ENCODE results near the gene SLC22A13.
"Not testable (repeated sequence)": the region's sequence is repeated elsewhere in the genome, so short reads cannot be mapped to it uniquely, and the experiment has no call there.

SLC22A13 gene

GRCh38 chr3:38266810-38267209 is 1.2 kb downstream of the SLC22A13 start:
- DNase-seq = no peak

GRCh38 chr3:38267662-38268061 is 2.0 kb downstream of the SLC22A13 start:
- DNase-seq = no peak

DNA sequence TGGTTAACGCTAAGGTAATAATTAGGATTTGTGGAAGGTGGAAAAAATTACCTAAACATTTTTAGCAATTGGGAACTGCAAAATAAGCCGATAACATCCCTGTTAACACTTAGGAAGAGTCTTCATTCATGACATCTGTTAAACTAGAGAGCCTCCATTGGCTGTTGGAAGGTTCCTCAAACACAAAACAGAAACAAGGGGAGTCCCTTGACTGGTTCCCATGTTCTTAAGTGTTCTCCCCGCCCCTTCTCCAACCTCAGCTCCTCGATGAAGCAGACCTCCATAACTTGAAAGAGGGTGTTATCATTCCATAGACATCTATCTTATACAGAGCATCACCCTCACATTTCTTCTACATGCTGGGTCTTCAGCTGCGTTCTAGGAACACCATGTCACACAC is 2.5 kb downstream of the SLC22A13 start:
- peak; percentile 37 to 44 for DNase-seq

DNA sequence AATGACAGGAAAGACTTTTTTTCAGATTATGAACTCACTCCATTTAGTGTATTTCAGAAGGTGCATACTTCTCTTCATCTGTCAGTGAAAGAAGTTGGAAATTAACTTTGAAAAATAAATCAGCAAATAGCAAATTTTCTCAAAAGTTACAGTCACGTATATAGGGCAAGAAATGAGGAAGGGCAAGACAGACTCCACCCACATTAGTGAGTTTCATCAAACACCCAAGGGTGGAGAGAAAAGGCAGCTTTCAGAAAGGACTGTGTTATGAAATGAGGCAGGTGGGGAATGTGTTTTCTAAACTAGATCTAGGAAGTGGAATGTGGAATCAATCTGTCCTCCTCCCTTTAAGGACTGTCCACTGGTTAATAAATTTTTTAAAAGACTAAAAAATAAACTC is 2.9 kb downstream of the SLC22A13 start:
- peak; percentile 58 to 59 for DNase-seq

DNA sequence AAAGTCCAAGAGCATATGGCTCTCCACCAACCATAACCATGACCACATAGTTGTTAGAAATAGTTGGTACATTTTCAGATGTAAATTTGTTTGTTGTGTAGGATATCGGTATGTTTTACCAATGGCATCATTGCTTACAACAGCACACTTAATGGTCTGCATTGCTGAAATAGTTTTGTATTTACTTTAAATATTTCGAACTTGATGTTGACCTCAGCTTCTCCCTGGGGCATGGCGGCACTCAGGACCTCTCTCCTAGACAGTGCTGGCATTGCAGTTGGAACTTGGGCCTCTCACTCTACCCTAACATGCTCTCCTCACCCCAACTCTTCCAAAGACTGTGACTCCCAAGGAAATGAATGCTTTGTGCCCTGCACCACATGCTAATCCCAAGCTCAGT is 5.0 kb downstream of the SLC22A13 start:
- no peak for DNase-seq

DNA sequence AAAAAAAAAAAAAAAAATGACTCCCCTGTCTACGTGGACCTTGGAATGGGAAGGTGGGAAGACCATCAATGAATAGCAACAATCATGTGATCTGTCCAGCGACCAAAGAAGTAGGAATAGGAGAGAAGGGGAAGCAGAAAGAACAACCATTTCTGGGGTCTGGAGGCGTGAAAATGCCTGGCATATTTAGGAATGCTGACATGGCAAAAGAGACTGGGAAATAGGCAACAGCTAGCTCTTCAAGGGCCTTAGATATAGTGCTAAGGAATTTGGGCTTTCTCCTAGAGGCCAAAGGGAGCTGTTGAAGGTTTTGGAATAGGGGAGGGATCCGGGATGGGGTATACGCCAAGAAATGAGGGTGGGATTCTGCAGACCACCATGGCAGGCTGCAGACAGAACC is 5.9 kb downstream of the SLC22A13 start:
- no peak for DNase-seq

DNA sequence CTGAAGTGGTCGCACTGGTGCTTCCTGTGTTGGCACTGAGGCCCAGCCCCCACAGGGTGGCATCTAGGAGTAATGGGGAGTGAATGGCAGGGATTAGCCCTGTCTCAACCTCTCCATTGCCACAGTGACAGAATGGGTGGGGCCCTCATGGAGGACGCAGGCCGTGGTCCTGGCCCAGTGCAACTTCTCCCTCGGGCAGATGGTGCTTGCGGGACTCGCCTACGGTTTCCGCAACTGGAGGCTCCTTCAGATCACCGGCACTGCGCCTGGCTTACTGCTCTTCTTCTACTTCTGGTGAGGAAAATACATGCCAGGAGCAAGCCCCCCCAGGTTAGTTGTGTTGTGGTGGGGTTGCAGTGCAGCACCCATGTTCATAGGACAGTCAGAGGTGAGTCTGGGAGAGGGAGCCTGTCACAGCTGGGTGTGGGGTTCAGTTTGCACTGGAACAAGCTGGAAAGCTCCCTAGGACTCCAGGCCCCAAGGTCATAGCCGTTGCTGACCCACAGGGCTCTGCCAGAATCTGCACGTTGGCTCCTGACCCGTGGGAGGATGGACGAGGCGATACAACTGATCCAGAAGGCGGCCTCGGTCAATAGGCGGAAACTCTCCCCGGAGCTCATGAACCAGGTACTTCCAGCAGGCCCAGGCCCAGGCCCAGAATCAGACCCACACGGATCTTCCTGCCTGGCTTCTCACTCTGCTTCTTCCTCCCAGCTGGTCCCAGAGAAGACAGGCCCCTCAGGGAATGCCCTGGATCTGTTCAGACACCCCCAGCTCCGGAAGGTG is 9.4 kb downstream of the SLC22A13 start:
- no peak for DNase-seq

DNA sequence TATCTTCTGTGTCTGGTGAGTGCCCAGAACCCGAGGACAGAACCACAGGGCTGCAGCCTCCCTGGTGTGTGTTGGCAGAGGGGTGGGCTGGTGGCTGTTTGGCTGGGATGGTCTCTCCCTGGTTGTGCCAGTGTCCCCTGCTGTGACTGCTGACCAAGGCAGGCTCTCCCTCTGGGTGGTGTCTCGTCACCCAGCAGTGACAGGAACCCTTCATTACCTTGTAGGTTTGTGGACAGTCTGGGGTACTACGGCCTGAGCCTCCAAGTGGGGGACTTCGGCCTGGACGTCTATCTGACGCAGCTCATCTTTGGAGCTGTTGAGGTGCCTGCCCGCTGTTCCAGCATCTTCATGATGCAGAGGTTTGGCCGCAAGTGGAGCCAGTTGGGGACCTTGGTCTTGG is 10.0 kb downstream of the SLC22A13 start:
- no peak for DNase-seq

DNA sequence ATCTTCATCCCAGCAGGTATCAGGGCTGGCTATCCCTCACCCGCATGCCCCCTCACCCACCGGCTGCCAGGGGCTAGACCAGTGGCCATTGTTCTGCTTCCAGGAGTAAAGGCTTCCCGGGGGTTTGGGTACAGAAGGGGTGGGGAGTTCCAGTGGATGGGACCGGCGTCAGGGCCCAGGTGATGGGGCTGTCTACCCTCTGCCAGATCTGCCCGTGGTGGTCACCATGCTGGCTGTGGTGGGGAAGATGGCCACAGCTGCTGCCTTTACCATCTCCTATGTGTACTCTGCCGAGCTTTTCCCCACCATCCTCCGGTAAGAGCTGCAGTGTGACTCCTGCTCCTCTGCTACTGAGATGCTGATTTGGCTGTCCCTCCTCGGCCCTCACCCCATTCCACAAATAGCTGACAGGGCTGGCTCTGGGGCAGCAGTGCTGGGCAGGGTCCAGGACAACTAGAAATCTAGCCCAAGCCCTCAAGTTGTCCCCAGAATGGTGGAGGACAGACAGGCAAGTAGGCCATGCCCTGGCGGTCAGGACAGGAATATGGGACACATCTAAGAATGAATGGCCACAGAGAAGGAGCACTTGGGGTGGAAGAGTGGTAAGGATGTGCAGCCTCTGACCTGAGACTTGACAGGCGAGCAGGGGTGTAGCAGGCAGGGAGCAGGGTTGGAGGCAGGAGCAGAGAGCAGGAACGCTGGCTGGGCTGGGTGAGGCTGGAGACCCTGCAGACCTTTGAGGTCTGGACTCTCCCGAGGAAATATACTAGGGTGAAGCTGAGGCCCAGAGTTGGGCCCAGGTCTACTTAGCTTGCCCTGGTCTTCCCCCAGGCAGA is 10.7 kb downstream of the SLC22A13 start:
- no peak for DNase-seq

- DNase-seq = no peak
These were observed 11.5 kb downstream of the SLC22A13 start for GRCh38 chr3:38276917-38277630.

GRCh38 chr3:38278841-38279240 is 13.2 kb downstream of the SLC22A13 start:
- DNase-seq = no peak

DNA sequence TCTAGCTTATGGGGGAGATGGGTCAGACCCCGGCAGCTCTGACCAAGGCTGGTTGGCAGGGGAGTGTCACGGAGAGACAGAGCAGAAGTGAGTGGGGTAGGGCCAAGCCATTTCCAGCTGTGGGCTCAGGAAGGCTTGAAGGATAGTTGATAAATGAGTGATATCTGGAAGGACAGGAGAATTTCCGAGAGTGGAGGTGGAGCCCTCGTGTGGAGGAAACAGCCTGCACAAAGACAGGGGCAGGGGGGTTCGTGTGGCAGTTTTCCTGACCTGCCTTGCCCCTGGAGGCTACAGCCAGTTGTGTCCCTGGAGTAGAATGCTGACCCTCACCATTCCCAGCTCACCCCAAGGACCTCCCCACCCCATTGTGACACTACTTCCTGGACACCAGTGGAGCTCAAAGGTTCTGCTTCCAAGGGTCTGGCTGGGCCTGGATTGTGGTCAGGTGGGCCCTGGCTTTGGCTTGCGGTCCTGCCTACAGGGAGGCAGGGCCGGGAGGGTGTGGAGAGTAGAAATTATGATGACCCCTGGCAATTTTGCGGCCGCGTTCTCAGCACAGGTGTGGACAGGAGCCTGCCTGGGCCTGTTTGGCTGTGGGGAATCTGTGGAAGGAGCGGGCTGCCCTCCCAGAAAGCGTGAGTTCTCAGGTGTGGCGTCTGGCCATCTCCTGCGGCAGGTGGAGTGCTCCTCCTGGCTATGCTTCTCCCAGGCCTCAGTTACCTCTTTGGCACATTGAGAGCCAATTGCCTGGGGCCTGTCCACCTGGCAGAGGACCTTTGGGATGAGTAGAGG is 16.5 kb downstream of the SLC22A13 start, which contains the start of gene SLC22A14:
Gene SLC22A14, plus strand, starts transcription at position 400 of the 792 bp plus-strand sequence. CDS start 23,733 bp downstream, outside the sequence.
- no peak for DNase-seq

- DNase-seq = no peak
These were observed 18.5 kb downstream of the SLC22A13 start for GRCh38 chr3:38283810-38284755.

DNA sequence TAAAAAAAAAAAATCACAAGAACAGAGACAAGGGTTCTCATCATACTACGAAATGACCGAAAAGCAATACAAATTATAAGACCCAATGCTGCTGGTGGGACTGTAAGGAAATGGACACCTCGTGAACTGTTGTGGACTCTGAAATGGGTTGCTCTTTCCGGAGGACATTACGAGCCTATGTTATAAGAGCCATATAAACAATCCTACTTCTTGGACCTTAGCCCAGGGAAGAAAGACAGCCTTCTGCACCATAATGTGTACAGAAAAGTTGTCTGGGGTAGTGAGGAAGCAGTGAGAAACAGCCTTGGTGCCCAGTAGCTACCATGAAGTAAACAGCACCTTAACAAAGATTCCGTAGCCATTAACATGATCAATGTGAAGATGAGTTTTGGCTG is 19.1 kb downstream of the SLC22A13 start:
- no peak for DNase-seq

DNA sequence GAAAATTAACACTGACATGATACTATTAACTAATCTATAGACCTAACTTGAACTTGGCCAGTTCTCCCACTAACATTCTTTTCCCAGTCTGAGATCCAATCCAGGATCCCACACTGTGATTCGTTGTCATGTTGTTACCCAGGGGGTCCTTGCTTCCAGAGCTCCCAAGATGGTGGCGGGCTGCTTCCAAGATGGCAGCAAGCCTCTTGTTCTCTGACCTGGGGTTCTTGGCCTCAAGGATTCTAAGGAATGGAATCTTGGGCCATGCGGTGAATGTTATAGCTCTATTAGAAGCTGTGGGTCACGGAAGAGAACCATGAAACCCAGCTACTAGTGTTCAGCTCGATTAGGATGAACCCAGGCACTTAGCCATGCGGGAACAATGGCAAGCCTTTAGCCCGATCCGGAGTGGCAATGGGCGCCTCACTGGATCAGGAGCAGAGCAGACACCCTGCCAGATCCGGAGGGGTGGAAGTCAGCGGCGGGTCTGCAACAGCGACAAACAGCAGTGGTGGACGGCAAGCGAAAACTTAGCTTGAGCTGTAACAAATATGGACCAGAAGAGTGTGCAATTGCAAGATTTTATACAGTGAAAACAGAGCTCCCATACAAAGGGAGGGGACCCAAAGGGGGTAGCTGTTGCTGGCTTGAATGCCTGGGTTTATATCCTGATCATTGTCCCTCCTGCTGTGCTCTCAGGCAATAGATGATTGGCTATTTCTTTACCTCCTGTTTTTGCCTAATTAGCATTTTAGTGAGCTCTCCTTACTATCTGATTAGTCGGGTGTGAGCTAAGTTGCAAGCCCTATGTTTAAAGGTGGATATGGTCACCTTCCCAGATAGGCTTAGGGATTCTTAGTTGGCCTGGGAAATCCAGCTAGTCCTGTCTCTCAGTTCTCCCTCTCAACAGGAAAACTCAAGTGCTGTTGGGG is 23.9 kb downstream of the SLC22A13 start:
- DNase-seq = not testable (repeated sequence)

GRCh38 chr3:38297053-38297452 is 31.4 kb downstream of the SLC22A13 start:
- DNase-seq = not testable (repeated sequence)

DNA sequence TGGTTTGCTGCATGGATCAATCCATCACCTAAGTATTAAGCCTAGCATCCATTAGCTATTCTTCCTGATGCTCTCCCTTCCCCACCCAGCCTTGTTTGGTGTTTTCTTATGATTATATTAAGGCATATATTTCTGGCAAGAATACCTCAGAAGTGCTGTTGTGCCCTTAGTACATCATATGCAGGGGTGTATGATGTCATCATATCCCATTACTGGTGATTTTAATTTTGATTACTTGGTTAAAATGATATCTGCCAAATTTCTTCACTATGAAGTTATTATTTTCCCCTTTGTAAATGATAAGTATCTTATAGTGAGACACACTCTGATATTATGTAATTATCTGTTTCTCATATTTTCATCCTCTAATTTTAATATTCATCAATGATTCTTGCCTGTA is 31.9 kb downstream of the SLC22A13 start:
- no peak for DNase-seq

DNA sequence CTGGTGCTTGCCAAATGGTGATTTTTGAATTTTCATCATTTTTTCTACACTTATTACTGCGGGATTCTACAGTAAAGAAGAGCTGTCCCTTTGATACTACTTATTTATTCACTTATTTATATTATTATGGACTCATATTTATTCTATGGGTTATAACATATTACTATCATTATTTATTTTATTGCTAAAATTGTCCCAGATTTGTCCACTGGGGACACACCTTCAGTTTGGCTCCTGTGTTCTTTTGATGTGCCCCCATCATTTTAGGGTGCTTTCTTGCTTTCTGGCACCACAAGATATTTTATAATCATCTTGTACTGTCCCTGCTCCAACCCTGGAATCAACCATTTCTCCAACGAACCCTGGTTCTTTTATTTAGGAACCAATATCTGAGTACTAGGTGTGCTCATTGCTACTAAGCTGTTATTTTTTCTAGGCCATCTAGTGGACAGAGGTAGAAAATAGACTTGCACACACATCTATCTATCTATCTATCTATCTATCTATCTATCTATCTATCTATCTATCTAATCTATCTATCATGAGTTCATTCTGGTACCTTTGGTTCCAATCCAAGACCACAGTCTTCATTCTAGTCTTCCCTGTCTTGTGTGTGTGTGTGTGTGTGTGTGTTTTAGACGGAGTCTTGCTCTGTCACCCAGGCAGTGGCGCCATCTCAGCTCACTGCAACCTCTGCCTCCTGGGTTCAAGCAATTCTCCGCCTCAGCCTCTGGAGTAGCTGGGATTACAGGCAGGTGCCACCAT is 32.5 kb downstream of the SLC22A13 start:
- no peak for DNase-seq

- no peak for DNase-seq
These were observed 41.3 kb downstream of the SLC22A13 start for GRCh38 chr3:38306941-38307340.

Measured in inflammatory macrophage (primary cell).